GM21528 (cell line): ENCODE results near the gene OTC.
A peak's percentile ranks its signal among the peaks of the same experiment; 100 is the strongest.

Experiments
- ATAC-seq: cut with Tn5 transposase; IDR thresholded peaks from one replicate; pipeline ENCODE4 v1.9.1; 2021; ENCODE audit warnings: mild to moderate bottlenecking, moderate library complexity; ENCODE audit not compliant: unreplicated experiment, low FRiP score

OTC gene

GRCh38 chrX:38352362-38352761, at the start of gene OTC:
TSS of gene OTC (plus strand) at chrX:38352604. CDS start at chrX:38352697, 93 bp downstream.
- no peak for ATAC-seq

DNA sequence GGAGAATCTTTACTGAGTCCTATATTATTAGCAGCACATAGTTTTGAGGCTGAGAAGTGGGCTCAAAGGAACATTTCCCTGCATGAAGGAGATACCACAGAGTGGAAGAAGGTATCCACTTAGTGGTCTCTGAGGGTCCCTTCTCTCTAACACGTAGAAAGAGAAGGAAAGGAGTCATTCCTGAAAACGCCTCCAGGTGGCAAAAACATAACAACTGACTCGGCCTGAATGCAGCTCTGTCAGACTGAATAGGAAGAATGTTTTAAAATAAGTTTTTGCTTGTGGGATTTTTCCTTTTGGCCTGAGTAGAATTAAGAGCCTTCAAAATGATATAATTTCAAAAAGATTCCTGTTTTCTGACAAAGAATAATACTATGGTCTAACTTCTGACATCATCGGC, 48.4 kb upstream of the OTC start:
- no peak for ATAC-seq

- no peak for ATAC-seq
Observed at GRCh38 chrX:38305971-38306370, 46.4 kb upstream of the OTC start.

GRCh38 chrX:38311743-38312142, 40.7 kb upstream of the OTC start:
- ATAC-seq: no peak

- no peak for ATAC-seq
Observed at GRCh38 chrX:38312436-38312835, 40.0 kb upstream of the OTC start.

- no peak for ATAC-seq
Observed at GRCh38 chrX:38313190-38313589, 39.2 kb upstream of the OTC start.

- ATAC-seq: no peak
Observed at GRCh38 chrX:38315186-38315585, 37.2 kb upstream of the OTC start.

DNA sequence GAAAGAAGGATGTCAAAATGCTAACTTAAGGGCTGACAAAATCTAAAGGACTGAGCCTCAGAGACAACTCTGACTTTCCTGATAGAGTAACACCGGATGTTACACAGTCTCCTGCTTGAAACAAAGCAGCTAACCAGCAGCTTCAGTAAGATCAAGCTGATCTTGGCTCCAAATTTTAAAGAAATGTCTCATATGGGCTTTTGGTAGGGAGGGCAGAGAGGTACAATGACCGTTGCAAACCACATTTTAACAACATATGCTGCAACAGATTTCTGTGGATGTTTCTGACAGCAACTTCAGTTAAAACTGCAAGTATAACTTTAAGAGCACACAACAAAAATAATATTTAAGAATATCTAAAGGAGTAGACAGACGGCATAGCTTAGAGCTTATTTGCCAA, 34.2 kb upstream of the OTC start:
- ATAC-seq: no peak

DNA sequence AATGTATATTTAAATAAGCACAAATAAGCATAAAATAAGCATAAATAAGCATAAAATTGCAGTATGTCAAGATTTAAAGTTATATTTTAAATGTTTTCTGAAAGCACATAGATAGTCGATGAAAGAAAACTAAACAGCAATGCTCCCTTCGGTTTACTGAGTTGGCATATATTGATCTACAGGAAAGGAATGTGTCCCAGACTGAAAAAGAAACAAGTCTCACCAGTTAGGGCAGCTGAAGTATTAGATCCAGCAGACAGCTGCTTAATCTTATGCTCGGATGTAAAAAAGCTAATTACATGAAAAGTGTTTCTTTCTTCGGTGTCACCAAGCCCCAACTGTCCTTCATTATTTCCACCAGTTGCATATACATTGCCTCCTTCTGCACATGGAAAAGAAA, 33.8 kb upstream of the OTC start:
- ATAC-seq: no peak

DNA sequence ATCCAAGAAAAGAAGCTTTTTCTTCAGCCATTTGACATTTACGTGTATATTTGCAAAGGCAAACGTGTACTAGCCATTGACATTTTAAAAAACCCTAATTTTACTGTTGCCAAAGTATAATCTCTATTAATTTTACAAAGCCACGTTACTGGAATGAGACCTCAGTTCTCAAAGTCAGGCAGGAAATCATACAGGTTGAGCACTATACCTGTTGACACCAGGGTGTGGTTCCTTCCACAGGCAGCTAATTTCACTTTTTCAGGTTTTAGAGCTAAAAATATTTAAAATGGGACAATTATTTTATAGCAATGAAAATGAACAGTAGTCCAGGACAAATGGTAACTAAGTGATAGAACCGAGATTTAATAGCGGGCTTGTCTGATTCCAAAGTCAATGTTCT, 31.6 kb upstream of the OTC start:
- no peak for ATAC-seq

DNA sequence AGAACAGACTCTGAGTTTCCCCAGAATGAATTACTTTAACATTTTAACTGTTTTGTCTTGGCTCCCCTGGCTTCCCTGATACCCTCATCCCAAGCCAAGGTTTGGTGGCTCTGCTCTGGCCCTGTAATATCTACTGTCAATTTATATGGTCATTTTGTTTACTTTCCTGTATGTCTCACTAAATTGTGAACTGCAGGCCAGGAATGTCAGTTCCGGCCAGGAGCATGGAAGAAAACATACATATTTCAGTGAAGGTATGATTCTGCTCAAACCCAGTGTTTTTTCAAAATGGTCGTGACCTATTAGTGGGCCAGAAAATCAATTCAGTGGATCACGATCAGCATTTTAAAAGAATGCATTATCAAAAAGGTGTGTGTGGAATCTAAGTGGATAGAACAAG, 26.3 kb upstream of the OTC start:
- ATAC-seq: no peak

GRCh38 chrX:38327007-38327774, 25.2 kb upstream of the OTC start, which contains the start of gene RPGR:
TSS of gene RPGR (minus strand) at chrX:38327509. CDS start at chrX:38327367, 142 bp downstream.
- peak; percentile 98 for ATAC-seq

DNA sequence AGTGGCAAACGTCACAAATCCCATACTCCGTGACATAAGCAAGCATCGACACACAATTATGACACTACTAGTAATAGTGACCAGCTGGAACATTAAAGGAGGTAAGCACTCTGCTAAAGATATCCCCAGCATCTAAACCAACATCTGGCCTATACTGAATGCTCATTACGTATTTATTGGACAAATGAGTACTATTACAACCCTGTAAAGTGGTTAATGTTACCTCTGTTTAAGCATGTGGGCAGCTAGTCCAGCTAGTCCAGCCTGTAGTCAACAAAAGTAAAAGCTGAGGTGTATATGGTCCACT, 24.7 kb upstream of the OTC start:
- ATAC-seq: peak; percentile 15

DNA sequence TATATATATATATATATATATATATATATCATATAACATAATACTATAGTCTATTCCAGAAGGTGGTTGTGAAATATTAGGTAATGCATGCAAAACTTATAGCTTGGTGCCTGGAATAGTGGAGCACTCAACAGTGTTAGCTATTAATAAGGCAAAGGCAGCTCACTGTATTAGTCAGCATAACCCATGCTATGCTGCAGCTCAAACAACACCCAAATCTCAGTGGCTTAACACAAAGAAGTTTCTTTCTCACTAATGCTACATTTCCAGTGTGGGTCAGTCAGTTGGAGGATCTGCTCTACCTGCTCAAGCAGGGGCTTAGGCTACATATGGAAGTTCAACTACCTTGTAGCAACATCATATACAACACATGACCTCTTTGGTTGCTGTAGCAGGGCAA, 19.9 kb upstream of the OTC start:
- ATAC-seq: no peak

GRCh38 chrX:38335382-38335781, 17.0 kb upstream of the OTC start:
- ATAC-seq: no peak

DNA sequence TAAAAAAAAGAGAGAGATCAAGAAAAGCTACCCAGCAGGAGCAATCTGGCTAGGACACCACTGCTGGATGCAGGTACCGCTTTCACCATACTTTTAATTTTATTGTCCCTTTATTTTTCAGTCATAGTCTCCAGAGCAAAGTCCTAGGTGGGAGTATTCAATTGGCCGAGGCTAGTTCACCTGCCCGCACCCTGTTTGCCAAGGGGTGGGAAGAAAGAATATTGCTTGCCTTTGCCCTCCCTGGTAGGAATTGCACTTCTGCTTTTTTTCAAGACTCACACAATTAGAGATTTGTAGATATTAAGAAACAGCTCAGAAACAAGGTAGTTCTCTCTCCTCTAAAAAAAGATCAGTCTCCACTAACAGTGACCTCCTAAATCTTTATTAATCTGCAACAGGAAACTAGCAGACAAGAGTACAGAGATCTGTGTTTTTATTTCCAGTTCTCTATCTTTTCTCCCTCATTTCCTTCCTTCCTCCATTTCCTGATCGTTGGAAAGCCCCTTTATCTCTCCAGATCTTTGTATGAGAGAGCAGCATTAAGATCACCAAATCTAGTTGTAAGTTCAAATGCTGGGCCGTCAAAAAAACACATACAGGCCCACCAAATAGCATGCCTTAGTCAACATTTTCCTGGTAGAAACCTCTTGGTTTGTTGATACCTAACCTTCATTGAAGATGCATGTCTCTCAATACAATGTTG, 15.7 kb upstream of the OTC start:
- no peak for ATAC-seq

- ATAC-seq: no peak
Observed at GRCh38 chrX:38341442-38341841, 11.0 kb upstream of the OTC start.

GRCh38 chrX:38342853-38343778, 9.3 kb upstream of the OTC start:
- no peak for ATAC-seq

DNA sequence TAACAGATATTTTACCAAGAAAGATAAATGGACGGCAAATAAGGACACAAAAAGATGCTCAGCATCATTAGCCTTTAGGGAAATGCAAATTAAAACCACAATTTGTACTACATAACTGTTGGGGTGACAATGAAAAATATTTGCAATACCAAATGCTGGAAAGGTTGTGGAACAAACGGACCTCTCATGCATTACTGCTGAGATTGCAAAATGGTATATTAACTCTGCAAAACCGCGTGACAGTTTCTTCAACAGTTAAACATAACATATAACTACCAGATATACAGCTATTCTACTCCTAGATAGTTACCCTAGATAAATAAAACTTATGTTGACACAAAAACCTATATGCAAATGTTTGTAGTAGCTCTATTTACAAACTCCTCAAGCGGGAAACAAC, 6.3 kb upstream of the OTC start:
- no peak for ATAC-seq

GRCh38 chrX:38347136-38347535, 5.3 kb upstream of the OTC start:
- ATAC-seq: no peak

DNA sequence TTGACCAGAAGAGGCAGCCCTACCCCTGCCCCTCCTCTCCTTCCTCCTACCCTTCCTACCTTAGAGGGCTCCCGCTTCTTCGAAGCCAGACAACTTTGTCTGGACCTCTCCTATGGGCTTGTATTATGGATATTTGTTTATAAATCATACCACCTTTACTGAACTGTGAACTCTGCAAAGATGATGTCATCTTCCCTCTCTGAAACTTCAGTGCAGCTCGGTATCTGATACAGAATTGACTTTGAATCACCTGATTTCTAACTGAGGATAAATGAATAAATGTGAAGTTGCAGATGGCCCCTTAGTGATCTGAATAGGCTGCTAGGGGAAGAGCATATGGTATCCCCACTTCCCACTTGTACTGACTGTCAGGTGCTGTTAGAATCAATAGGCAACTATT, 1.1 kb upstream of the OTC start:
- no peak for ATAC-seq
